H4 (cell line): ENCODE measurements around the gene C4orf51. TPM values are rescaled to one million over a fixed set of nuclear protein-coding genes. Genes with fewer than 3 reads are reported as not detected.
"Not testable (repeated sequence)": the region's sequence is repeated elsewhere in the genome, so short reads cannot be mapped to it uniquely, and the experiment has no call there.

Source experiments
- DNase-seq: peaks from one replicate; pipeline ENCODE4 v3.0.0-alpha.2; 2015; ENCODE audit warnings: low spot score
- total RNA-seq: library from RNA; depleted of rRNA; stranded (reverse); fragments of >200 nt; shearing (Covaris generic); gene quantifications from 2 replicates; pipeline ENCODE4 v1.2.3, GENCODE V29; 2014; rRNA removed

Gene C4orf51
- total RNA-seq: not detected in 2 replicates

- peak; percentile 17 for DNase-seq
Measured at GRCh38 chr4:145679991-145680455, at the start of gene C4orf51. C4orf51 (plus strand) TSS chr4:145680146; CDS start chr4:145680204, 58 bp downstream.

- DNase-seq: no peak
Measured at GRCh38 chr4:145635117-145635516, 44.8 kb upstream of the C4orf51 start.

DNA sequence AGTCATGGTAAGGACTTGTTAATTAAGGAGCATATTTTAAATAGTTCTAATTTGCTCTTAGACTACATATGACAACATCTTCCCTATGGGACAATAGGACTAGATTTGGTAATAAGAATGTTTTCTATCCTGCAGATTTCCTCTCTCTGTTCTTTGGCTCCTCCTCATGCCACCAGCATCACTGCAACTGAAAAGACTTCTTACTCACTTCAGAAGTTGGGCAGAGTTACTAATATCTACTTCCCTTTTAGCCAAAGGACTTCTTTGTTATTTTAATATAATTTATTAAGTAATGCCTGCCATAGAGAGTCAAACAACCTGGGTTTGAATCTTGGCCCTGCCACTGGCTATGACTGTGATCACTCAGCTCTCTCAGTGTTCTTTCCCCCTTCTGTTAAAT, 44.3 kb upstream of the C4orf51 start:
- DNase-seq: no peak

DNA sequence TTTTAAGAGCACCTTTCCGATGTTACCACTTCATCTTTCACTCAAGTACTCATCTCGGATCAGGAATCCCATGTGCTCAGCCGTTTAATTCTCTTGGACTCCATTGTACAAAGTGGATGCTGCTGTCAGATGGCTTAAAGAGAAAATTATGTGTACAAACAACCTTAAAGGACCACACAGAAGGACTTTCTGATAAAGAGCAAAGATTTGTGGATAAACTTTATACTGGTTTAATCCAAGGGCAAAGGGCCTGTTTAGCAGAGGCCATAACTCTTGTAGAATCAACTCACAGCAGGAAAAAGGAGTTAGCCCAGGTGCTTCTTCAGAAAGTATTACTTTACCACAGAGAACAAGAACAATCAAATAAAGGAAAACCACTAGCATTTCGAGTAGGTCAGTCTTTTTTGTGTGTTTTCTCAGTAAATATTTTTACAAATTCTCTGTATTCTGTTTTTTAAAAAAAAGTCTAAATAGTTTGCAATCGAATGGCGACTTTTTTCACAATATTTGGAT, 40.7 kb upstream of the C4orf51 start:
- no peak for DNase-seq

GRCh38 chr4:145640236-145640635, 39.7 kb upstream of the C4orf51 start:
- peak; percentile 11 for DNase-seq

DNA sequence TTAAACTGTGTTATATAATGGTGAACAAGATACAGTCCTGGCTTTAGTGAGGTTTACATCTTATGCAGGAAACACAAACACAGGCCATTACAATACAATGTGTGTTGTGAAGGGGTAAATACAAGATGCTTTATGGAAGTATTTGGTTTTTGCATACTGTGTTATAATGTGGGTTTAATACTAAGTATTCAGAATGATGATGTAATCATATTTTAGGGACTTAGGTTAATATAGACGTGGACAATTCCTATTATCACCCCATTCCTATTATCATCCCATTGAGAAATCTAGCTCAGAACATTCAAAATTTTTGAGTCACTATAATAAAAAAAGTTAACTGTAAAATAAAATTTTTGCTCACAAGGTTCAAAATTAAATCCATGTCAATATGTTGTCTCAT, 36.7 kb upstream of the C4orf51 start:
- no peak for DNase-seq

DNA sequence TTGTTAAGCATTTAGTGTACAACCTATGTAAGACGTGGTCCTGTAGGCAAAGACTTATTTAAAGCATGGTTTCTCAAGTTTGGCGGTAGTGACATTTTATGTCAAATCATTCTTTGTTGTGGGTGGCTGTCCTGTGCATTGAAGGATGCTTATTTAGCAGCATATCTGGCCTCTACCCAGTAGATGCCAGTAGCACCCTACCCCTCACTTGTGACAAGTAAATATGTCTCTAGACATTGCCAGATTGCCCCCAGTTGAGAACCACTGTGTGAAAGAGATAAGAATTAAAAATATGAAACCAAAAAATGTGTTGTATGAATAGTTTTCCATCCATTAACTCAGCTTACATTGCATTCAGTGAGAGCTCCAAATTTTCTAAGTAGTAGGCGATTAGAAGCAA, 35.2 kb upstream of the C4orf51 start:
- no peak for DNase-seq

DNA sequence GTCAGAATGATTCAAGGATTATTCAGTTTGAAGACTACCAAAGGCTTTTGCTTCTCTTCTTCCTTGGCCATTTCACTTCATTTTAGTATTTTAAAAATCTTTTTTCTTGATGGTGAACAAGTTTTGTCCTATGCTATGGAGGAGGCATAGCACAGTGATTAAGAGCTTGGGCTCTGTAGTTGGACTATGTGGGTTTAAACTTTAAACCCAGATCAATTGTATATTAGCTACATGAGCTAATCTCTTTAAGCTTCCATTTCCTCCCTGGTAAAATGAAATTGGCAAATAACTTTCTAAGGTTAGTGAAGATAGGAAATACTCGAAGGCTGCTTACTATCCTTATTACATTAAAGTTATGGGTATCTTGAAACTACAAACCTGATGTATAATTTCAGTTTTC, 23.8 kb upstream of the C4orf51 start:
- DNase-seq: no peak

- no peak for DNase-seq
Measured at GRCh38 chr4:145660064-145660463, 19.9 kb upstream of the C4orf51 start.

DNA sequence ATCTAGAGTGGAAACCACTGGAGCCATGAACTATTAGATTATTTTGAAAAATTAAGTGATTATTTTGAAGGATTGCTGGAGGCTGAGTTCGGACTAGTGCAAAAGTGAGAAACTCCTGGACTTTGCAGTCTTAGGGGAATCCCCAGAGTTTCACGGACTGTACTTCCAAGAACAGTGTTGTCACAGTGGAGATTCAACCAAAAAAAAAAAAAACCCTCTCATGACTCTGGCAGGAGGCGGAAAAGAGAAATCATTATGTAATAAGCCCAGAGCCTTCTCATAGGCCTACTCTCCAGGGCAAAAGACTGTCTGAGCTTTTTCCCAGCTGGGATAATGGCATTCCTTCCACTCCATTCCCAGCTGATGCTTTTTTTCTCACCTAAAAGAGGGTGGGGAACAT, 16.8 kb upstream of the C4orf51 start:
- no peak for DNase-seq

DNA sequence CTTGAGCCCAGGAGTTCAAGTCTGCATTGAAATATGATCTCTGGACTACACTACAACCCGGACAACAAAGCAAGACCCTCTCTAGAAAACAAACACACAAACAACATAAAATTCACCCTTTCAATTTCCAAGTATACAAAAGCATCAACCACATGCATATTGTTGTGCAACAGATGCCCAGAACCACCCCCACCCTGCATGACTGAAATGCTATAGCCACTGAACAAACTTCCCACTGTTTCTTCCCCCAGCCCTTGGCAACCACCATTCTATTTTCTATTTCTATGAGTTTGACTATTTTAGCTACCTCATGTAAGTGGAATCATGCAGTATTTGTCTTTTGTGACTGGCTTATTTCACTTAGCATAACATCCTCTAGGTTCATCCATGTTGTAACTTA, 14.2 kb upstream of the C4orf51 start:
- no peak for DNase-seq

- DNase-seq: no peak
Measured at GRCh38 chr4:145670422-145670821, 9.5 kb upstream of the C4orf51 start.

- peak; percentile 90 for DNase-seq
Measured at GRCh38 chr4:145679520-145679919, 426 bp upstream of the C4orf51 start.

GRCh38 chr4:145680902-145681301, 956 bp downstream of the C4orf51 start:
- DNase-seq: no peak

DNA sequence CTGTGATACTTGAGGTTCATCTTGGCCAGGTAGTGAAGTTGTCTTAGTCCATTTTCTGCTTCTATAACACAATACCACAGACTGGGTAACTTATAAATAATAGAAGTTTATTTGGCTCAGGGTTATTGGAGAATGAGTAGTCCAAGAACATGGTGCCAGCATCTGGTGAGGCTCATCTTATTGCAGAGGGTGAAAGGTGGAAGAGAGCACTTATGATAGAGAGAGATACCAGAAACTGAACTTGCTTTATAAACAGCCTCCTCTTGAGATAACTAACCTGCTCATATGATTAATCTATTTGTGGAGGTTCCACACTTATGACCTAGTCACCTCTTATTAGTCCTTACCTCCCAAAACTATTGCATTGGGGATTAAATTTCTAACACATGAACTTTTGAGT, 1.6 kb downstream of the C4orf51 start:
- DNase-seq: no peak

GRCh38 chr4:145681956-145682355, 2.0 kb downstream of the C4orf51 start:
- no peak for DNase-seq

DNA sequence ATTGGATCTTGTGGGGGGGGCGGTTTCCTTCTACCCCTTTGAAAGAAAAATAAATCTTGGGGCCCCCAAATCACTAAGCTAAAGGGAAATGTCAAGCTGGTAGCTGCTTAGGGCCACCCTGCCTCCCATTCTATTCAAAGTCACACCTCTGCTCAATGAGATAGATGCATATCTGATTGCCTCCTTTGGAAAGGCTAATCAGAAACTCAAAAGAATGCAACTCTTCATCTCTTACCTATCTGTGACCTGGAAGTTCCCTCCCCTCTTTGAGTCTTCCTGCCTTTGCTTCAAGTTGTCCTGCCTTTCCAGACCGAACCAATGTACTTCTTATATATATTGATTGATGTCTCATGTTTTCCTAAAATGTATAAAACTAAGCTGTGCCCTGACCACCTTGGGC, 7.0 kb downstream of the C4orf51 start:
- no peak for DNase-seq

DNA sequence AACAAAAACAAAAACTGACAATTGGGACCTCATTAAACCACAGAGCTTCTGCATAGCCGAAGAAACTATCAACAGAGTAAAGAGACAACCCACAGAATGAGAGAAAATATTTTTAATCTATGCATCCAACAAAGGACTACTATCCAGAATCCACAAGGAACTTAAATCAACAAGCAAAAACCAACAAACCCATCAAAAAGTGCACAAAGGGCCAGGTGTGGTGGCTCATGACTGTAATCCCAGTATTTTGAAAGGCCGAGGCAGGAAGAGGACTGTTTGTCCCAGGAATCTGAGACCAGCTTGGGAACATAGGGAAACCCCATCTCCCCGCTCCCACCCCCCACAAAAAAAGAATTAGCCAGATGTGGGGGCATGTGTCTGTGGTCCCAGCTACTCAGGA, 10.7 kb downstream of the C4orf51 start:
- no peak for DNase-seq

DNA sequence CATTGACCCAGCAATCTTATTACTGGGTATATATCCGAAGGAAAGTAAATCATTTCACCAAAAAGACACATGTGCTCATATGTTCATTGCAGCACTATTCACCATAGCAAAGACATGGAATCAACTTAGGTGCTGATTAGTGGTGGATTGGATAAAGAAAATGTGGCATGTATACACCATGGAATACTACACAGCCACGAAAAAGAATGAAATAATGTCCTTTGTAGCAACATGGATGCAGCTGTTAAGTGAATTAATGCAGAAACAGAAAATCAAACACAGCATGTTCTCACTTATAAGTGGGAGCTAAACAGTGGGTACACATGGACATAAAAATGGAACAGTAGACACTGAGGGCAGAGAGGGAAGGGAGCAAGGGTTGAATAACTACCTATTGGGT, 11.5 kb downstream of the C4orf51 start:
- not testable (repeated sequence) for DNase-seq

GRCh38 chr4:145694929-145695328, 15.0 kb downstream of the C4orf51 start:
- DNase-seq: no peak

GRCh38 chr4:145697332-145697731, 17.4 kb downstream of the C4orf51 start:
- no peak for DNase-seq

- DNase-seq: no peak
Measured at GRCh38 chr4:145698507-145698906, 18.6 kb downstream of the C4orf51 start.

DNA sequence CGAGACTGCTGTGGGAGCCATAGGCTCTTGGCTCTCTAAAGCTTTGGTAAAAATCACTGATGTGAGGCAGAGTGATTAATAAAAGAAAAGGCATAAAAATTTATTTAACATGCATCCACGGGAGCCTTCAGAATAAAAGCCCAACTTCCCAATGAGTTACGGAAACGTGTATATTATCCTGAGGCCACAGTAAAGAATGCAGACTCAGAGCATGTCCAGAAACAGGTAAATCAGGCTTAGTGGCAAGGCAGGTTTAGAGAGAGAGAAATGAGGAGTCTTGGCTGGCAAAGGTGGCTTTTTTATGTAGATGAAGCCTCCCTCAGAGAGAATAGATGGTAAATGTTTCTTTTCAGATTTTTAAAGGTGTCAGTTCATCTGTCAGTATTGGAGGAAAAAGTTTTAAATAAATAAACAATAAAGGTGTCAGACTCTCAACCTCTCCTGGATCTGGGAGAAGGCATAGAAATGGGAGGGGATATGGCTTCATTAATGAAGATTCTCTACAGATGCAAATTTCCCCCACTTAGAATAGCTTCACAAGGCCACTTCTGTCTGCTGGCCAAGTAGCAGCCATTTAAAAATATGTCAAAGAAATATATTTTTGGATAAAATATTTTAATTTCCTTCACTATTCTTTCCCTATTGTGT, 24.0 kb downstream of the C4orf51 start:
- DNase-seq: no peak

DNA sequence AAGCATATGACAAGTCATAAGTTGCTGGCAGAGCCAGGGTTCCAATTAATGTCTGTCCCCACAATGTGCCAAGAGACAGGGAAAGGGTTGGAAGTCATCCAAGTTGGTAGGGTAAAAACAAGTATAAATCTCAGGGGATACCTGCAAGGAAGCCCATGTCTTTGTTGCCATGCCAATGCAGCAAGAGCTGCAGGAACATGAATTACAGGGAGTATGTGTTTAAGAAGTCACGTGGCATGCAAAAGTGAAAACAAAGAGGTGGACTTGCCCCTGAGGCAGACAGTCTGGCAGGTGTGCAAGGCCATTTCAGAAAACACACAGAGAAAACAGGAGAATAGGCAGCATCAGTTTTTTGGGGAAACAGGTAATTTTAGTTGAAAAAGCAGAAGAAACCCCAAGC, 29.4 kb downstream of the C4orf51 start:
- DNase-seq: no peak
